Stimulated activated CD8-positive, alpha-beta memory T cell treated with anti-CD3 and anti-CD28 coated beads, Interleukin-15, amount 100 ng/mL, for 4 hours (primary cell): Measurements from ENCODE around the gene RBP3.

ENCODE experiments used
- DNase-seq, 2 donors: peaks; one replicate each; pipeline ENCODE4 v3.0.0-alpha.2; 2020; ENCODE audit warnings: low read depth in 2 of 2

Gene RBP3

DNA sequence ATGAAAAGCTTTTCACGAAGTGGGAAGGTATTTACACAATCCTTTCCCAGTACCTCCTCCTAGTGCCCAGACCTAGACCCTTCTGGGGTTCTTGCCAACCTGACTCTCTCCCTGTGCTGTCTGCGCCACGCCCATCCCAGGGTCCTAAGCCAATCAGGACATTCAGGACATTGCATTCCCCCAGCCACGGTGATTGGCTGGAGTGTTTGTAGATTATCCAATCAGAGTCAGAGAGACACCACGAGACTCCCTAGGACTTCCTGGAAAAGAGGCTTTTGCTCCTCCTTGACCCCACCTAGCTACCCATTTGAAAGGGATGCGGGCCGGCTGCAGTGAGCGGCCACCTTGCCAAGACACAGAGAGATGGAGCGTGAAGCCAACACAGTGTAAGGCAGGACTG is 29.5 kb upstream of the RBP3 start:
- DNase-seq, result no peak

DNA sequence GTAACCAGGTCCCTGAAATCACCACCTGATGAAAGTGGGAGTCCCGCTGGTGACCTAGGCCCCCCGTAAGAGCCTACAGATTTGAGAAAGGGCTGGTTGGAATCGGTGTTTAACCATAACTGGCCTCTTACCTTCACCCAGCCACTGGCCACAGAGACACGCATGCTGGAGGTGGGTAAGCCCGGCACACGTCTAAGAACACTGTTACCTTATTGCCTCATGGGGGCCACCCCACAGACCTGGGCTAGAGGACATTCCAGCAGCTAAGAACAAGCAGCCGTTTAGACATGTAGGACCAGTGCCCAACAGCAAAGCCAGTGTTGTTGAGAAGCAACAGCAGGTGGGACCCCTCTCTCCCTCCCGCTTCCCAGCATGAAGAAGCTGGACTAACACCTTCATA is 28.4 kb upstream of the RBP3 start:
- DNase-seq, result no peak

DNA sequence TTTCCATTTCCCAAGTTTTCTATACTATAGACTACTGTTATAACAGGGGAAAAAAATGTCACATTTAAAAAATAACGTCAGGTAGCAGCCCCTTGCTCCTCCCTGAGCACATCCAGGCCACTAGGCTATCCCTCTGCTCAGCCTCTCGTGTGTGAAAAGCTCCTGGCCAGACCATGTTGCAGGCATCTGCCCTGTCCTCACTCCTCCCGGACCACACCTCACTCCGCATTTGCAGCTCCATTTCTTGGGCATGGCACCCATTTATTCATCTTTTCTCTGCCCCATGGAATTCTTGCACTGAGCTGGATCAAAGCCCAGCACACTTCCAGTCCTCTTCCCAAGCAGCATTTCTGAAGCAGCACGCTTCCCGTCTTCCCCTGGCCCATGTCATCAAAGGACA is 27.4 kb upstream of the RBP3 start:
- DNase-seq, result no peak

DNA sequence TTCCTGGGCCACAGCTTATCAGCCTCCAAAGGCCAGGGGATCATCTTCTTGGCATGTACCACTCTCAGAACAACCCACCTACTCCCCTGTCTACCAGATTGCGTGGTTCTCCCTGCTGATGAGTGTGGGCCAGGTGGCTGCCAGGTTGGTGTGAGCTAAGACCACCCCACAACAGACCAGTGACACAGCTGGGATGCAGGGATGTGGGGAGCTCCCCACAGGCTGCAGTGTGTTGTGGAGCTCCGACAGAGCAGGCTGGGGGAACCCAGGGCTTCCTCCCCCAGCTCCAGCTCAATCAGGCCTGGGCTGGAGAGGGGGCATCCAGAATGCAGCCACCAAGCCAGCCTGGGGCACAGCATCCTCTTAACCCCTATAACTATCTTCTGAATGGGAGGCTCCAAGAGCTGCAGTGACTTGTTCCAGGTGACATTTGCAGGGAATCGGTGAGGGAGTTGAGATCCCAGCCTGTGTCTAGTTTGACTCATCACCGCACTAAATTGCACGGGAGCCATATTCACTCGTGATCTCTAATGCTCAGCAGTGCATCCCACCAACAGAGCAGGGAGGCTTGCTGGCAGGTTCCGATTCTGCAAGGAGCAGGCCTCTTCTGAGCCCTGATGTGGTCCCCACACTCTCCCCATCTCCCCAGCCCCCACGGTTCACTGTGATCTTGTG is 26.5 kb upstream of the RBP3 start:
- no peak for DNase-seq

DNA sequence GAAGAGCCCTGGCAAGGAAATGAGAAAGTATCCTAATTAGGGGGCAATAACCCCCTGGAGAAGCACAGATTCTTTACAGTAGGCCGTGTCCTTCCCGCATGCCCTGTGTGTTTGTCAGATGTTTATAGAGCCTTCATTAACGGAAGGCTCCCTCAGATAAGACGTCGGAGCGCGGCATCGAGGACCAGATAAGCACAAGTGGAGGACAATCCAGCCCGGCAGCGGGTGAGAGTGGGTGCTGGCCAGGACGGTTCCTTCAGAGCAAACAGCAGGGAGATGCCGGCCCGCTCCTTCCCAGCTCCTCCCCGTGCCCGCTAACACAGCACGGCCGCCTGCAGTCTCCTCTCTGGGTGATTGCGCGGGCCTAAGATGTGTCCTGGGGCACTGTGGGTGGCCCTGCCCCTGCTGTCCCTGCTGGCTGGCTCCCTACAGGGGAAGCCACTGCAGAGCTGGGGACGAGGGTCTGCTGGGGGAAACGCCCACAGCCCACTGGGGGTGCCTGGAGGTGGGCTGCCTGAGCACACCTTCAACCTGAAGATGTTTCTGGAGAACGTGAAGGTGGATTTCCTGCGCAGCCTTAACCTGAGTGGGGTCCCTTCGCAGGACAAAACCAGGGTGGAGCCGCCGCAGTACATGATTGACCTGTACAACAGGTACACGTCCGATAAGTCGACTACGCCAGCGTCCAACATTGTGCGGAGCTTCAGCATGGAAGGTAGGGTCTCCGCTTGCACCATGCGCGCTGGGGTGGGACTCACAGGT is 25.7 kb upstream of the RBP3 start, which contains the start of gene GDF2:
TSS of gene GDF2 (plus strand) at position 155 of the 762 bp plus-strand sequence. CDS start at position 370, 215 bp downstream.
- no peak for DNase-seq

DNA sequence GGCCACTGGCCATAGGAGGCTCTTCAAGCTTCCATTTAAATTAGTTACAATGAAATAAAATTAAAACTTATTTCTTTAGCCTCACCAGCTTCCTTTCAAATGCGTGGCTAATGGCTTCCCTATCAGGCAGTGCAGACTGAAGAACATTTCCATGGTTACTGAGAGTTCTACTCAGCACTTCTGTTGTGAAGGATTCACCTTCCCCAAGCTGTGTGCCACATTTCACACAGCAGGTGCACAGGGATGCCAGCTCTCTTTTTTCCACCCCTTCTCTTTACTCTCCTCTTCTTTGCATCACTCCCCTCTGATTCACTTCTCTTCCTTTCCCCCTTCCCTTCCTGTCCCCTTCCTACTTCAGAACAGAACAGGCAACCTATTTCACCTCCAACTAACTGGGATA is 25.1 kb upstream of the RBP3 start:
- no peak for DNase-seq

DNA sequence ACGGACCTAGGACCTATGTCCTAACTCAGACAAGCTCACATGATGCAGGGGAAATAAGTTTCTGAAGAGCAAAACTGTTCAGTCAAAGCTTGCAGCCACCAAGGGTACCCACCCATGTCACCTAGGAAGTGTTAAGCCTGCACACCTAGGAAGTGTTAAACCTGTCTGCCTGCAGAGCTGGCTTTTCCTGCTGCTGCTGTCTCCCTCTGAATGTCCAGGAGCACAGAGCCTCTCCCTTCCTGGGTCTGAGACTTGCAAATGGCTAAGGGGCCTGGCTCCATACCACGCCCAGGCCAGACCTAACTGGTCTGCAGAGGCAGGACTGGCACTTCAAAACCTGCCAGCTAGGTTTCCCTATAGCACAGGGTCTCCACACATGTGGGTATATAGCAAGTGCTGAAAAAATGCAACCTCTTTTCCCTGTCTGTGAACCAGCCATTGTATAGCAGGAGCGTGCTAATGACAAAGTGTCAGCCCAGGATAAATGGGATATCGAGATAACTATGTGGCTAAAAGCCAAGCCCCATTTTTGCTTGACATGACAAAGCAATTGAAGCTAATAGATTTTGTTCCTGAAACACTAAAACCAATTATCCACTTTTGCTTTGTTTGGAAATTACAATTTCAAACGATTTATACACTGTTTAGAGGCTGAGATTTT is 24.4 kb upstream of the RBP3 start:
- DNase-seq, result no peak

DNA sequence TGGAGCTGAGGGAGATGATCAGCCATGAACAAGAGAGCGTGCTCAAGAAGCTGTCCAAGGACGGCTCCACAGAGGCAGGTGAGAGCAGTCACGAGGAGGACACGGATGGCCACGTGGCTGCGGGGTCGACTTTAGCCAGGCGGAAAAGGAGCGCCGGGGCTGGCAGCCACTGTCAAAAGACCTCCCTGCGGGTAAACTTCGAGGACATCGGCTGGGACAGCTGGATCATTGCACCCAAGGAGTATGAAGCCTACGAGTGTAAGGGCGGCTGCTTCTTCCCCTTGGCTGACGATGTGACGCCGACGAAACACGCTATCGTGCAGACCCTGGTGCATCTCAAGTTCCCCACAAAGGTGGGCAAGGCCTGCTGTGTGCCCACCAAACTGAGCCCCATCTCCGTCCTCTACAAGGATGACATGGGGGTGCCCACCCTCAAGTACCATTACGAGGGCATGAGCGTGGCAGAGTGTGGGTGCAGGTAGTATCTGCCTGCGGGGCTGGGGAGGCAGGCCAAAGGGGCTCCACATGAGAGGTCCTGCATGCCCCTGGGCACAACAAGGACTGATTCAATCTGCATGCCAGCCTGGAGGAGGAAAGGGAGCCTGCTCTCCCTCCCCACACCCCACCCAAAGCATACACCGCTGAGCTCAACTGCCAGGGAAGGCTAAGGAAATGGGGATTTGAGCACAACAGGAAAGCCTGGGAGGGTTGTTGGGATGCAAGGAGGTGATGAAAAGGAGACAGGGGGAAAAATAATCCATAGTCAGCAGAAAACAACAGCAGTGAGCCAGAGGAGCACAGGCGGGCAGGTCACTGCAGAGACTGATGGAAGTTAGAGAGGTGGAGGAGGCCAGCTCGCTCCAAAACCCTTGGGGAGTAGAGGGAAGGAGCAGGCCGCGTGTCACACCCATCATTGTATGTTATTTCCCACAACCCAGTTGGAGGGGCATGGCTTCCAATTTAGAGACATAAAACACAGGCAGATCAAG is 22.6 kb upstream of the RBP3 start:
- no peak for DNase-seq

DNA sequence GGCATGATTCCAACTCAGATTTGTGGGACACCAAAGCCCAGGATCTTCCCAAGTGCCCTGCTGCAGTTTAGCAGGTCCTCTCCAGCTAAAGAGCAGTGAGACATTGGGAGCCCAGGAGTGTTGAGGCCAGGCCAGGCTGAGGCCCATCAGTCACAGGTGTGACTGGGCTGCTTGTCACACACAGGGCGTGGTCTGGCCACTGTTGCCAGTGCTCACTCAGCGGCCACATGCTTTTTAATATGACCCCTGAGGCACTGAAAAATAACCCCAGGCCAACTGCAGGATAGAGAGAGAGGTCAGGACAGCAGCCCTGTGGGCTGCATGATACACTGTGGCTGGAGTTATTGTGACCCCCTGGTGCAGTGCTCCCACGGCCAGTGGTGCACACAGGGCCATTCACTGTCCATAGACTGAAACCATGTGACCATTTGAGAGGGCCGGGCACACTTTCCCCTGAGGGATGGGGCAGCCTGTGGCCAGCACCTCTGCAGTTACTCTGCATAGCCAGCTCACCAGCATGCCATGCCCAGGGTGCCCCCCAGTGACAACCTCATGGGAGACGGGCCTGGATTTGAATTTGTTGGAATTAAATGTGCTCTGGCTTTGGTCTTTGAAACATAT is 21.7 kb upstream of the RBP3 start:
- no peak for DNase-seq

DNA sequence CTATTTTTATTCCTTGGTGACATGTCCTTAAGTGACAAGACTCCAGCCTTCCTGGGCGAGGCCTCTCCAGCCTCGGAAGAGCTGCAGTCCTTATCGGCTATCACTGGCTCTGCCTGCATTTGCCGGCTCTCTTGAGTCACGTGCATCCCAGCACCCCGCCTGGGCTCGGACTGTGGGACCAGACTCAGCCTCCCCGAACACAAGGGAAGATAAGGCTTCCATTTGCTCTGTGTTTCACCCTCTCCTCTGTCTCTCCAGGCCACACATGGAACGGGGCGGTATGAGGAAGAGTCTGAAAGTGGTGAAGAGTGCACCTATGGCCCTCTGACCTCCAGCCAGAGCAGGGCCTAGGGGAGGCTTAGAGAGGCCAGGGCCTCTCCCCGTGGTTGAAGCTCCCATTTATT is 21.2 kb upstream of the RBP3 start:
- DNase-seq, result no peak

DNA sequence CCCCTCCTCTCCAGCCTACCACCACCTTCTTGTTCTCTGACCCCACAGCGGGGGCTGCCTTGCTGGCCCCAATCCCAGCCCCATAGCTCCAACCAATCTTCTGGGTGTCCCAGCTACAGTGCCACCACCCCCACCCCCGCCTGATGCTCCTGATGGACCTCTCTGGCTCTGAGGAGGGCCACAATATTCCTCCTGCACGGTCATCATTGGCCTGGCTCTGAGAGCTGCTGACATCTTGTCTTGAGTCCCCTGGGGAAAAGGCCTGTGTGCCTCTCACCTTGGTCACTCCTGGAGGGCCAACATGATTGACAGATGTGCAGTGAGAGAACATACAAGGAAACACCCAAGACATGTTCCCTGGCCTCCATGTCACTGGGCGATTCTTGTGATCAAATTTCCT is 18.3 kb upstream of the RBP3 start:
- no peak for DNase-seq

DNA sequence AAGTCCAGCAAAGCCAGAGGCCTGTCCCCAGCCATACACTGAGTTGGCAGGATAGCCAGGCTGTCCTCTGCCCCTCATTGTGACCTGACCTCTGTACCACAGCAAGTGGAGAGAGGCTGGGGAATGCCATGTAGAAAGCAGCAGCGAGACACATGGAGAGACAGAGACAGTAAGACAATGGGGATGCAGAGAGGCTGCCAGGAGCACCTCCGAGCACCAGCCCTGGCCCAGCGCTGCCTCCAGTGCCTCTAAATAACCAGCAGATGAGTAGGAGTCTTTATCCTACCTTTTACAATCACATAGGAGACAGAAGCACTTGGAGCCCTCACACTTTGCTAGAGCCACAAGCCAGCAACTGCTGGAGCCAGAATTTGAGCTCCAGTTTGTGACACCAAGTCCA is 17.8 kb upstream of the RBP3 start:
- no peak for DNase-seq

DNA sequence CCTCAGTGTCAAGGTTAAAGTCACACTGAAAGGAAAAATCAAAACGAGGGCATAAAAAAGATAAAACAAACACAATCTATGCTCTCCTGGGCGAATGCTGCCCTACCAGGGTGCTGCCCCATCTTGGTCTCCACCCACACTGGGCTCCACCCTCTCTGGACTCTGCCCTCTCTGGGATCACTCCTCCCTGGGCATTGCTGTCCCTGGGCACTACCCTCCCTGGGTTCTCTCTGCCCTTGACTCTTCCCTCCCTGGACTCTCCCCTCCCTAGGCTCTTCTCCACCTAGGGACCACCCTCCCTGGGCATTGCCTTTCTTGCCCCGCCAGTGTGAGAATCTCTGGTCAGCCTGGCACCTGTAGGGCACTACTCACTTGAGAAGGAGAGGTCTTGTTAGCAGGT is 17.4 kb upstream of the RBP3 start:
- no peak for DNase-seq

DNA sequence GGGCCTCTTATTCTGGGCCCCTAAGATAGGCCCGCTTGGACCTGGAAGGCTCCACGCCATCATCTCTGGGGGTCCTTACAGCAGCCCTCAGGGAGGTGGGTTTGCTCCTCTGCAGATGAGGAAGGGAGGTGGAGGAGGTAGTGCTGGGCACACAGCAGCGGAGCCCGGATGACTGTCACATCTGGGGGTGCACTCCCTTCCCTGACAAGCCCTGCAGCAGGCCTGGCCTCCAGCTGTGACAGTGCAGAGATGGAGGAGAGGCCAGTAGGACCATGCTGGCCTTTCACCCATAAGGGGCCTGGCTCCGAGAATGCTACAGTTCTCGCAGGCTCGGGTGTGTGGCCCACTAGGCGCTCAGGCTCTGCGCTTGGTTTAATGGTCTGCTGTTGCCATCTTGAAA is 16.7 kb upstream of the RBP3 start:
- no peak for DNase-seq

DNA sequence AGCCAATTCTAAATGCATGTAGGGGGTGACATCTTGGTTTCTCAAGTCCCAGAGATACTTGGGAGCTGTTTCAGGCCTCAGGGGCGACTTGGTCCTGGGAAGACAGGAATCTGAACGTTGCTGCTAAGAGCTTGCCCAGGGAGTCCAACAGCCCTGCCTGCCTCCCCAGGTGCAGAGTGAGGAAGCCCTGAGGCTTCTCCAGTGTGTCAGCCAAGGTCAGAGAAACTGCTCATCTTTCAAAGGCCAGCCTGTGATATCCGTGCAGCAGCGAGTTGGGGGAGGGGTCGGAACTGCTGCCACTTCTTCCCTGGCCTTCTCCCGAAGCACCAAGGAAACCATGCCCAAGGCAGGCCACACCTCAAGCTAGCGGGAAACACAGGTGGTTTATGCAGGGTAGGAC is 16.2 kb upstream of the RBP3 start:
- no peak for DNase-seq

DNA sequence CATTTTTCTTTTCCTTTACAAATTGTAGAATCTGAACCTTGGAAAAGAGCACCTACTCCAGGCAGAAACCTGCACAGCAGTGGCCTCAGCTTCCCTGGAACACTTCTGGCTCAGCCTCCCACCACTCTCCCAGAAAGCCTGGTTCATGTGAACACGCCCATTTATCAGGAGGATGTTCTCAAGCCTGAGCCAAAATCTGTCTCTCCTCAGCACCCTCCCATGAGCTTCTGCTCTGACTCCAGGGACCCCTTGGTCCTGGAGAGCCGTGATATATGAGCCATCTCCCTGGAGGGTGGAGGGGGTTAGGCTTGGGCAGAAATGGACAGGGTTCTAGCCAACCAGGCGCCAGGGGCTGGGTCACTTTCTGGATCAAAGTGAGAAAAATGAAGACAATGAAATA is 15.8 kb upstream of the RBP3 start:
- DNase-seq, result no peak

DNA sequence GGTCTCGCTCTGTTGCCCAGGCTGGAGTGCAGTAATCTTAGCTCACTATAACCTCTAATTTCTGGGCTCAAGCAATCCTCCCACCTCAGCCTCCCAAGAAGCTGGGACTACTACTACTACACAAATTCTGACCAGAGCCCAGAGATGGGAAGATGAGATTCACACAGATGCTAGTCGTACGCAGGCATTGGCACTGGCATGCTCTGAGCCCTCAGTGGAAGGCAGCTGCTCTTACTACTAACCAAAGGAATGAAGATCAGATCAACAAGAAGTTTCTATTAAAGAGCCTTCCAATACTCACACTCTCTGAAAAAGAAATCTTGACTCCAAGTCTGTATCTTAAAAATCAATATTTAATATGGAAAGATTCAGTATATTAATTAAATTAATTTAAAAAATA is 15.2 kb upstream of the RBP3 start:
- no peak for DNase-seq

DNA sequence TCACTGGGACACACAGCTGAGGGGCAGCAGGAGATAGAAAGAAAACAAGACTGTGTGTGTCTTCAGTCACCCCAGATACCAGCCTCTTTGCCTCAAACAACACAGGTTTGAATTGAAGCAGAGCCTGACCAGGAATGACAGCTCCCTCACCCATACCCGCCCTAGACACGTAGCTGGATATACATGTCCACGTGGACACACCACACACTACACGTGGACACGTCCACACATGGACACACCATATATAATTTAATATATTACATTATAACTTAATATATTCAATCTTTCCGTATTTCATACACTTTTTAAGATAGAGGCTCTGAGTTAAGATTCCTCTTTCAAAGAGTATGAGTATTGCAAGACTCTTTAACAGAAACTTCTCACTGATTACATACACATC is 14.6 kb upstream of the RBP3 start:
- no peak for DNase-seq

DNA sequence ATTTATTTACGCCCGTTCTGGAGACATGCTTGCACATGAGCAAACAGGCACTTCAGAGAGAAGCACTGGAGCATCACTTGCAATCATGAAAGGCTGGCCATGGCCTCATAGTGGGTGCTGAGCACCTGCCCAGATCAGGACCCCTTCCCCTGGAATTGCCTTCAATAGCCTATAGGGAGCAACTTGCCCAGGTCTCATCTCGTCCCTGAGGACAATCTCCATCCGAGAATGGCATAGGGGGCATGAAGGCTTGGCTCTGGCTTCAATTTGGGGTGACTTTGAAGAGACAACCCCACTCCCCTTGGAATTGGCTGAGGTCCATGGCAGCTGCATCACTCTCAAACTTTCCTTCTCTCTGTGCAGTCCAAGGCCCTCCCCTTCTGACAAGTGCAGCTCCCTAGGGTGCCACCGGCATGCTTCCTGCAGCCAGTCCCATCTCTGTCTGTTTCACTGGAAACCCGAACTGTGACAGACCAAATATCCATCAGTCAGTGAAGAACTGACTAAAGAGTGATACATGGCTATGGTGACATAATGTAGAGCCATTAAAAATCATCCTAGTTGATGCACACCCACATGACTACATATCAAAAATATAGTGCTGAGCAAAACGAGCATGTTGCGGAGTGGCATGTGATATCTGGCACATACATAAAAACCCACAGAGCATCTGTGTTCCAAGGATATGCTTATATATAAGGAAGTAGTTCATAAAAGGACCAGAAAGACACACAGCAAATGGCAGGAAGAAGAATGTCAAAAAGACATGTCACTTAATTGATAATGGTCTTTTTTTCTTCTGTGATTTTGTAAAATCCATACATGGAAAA is 13.5 kb upstream of the RBP3 start:
- DNase-seq, result no peak

DNA sequence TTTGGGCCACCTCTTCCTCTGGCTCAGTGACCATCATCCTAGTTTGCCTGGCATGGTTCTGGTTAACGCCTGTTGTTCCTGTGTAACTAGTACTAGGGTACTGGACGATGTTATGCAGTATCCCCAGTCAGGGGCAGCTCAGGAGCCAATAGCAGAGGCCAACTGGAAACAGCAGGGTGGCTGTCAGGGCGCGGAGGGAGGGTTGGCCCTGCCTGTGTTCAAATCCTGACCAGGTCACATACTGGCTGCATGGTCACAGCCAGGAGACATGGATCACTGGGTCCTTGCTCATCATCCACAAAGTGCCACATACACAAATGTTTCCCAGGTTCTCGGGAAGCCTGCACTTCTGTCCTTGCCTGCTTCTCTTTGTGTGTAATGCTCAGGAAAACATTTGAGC is 12.3 kb upstream of the RBP3 start:
- DNase-seq, result no peak
